GM19452 (cell line): Measurements from ENCODE around the gene DNAJC7.

Experiments
- ATAC-seq: cut with Tn5 transposase; IDR thresholded peaks from one replicate; pipeline ENCODE4 v1.9.1; 2021; ENCODE audit not compliant: unreplicated experiment

Gene DNAJC7

GRCh38 chr17:41982026-41982760 is 35.0 kb downstream of the DNAJC7 start:
- no peak for ATAC-seq

GRCh38 chr17:41977991-41978390 is 39.2 kb downstream of the DNAJC7 start:
- no peak for ATAC-seq

GRCh38 chr17:41976142-41976768 is 41.0 kb downstream of the DNAJC7 start:
- no peak for ATAC-seq

GRCh38 chr17:41975099-41976083 is 41.8 kb downstream of the DNAJC7 start:
- ATAC-seq: no peak

GRCh38 chr17:41974658-41975057 is 42.6 kb downstream of the DNAJC7 start:
- ATAC-seq: no peak

GRCh38 chr17:41974031-41974430 is 43.2 kb downstream of the DNAJC7 start:
- ATAC-seq: no peak

- ATAC-seq: no peak
These were observed 43.8 kb downstream of the DNAJC7 start for GRCh38 chr17:41973408-41973811.

GRCh38 chr17:41972571-41973407 is 44.5 kb downstream of the DNAJC7 start:
- no peak for ATAC-seq

GRCh38 chr17:41971721-41972523 is 45.3 kb downstream of the DNAJC7 start:
- no peak for ATAC-seq

- ATAC-seq: no peak
These were observed 46.3 kb downstream of the DNAJC7 start for GRCh38 chr17:41970901-41971331.

- ATAC-seq: no peak
These were observed 48.6 kb downstream of the DNAJC7 start for GRCh38 chr17:41968676-41969075.

GRCh38 chr17:41967921-41968578 is 49.2 kb downstream of the DNAJC7 start:
- ATAC-seq: no peak

- no peak for ATAC-seq
These were observed 49.9 kb downstream of the DNAJC7 start for GRCh38 chr17:41967141-41967920.

- ATAC-seq: no peak
These were observed 50.6 kb downstream of the DNAJC7 start, which contains the start of gene CNP for GRCh38 chr17:41966463-41967140. Gene CNP (plus strand): TSS chr17:41966795. CDS start chr17:41966885, 90 bp downstream.

- ATAC-seq: no peak
These were observed 51.4 kb downstream of the DNAJC7 start for GRCh38 chr17:41965694-41966462.

- ATAC-seq: no peak
These were observed 54.3 kb downstream of the DNAJC7 start for GRCh38 chr17:41962768-41963434.
